DND-41 (cell line): Measurements from ENCODE around the gene HHIP.

Source experiments
- ATAC-seq: fragments of 200-7000 bp; cut with Tn5 transposase; 3 replicates; pipeline ENCODE4 v1.9.1; 2021; ENCODE audit warnings: low read depth; ENCODE audit not compliant: insufficient read depth
- DNase-seq: peaks from one replicate; pipeline ENCODE4 v3.0.0-alpha.2; 2020
- H2AFZ ChIP-seq: 2 replicates; pipeline ENCODE4 v1.6.0; 2012; ENCODE audit warnings: low read depth, low read length
- H3K27ac ChIP-seq: 2 replicates; pipeline ENCODE4 v1.5.1; 2012; ENCODE audit warnings: low read length, inconsistent platforms
- H3K27me3 ChIP-seq: fragments of 200-600 bp; sonication (generic); 2 replicates; pipeline ENCODE4 v1.6.0; 2012; ENCODE audit warnings: low read length, mild to moderate bottlenecking, inconsistent platforms; ENCODE audit not compliant: insufficient read depth, poor library complexity
- H3K36me3 ChIP-seq: 2 replicates; pipeline ENCODE4 v1.5.1; 2012; ENCODE audit warnings: low read length, inconsistent platforms; ENCODE audit not compliant: insufficient read depth
- H3K4me1 ChIP-seq: 2 replicates; pipeline ENCODE4 v1.5.1; 2012; ENCODE audit warnings: mild to moderate bottlenecking, low read length; ENCODE audit not compliant: insufficient read depth
- H3K4me2 ChIP-seq: 2 replicates; pipeline ENCODE4 v1.6.0; 2012; ENCODE audit warnings: mild to moderate bottlenecking, moderate library complexity, low read length, inconsistent platforms; ENCODE audit not compliant: insufficient read depth
- H3K4me3 ChIP-seq, 2 experiments: fragments of 200-600 bp in 1 of 2; shearing (Covaris generic) in 1 of 2; 2 replicates each; pipeline ENCODE4 v1.5.1; 2012 to 2016; ENCODE audit warnings: inconsistent platforms in 2 of 2, low read length in 2 of 2, mild to moderate bottlenecking in 2 of 2, low read depth in 1 of 2, moderate library complexity in 1 of 2
- H3K79me2 ChIP-seq: 2 replicates; pipeline ENCODE4 v1.6.0; 2012; ENCODE audit warnings: low read length, inconsistent platforms; ENCODE audit not compliant: insufficient read depth
- H3K9ac ChIP-seq: 2 replicates; pipeline ENCODE4 v1.6.0; 2012; ENCODE audit warnings: low read depth, mild to moderate bottlenecking, inconsistent platforms, low read length, moderate library complexity
- H3K9me3 ChIP-seq: 2 replicates; pipeline ENCODE4 v1.5.1; 2012; ENCODE audit warnings: low read length, moderate library complexity, mild to moderate bottlenecking, inconsistent platforms; ENCODE audit not compliant: insufficient read depth, severe bottlenecking
- H4K20me1 ChIP-seq: 2 replicates; pipeline ENCODE4 v1.6.0; 2012; ENCODE audit warnings: low read length; ENCODE audit not compliant: insufficient read depth
- EZH2 ChIP-seq: IDR thresholded peaks from 3 replicates; pipeline ENCODE4 v1.6.1; 2012; ENCODE audit warnings: borderline replicate concordance, low read depth, mild to moderate bottlenecking, moderate library complexity, low read length, inconsistent platforms; ENCODE audit not compliant: severe bottlenecking
- TF ChIP-seq, protein P1 (sequence below): IDR thresholded peaks from 2 replicates; pipeline ENCODE4 v1.5.1; 2012; ENCODE audit warnings: borderline replicate concordance, low read length, moderate library complexity, mild to moderate bottlenecking; ENCODE audit not compliant: poor library complexity, severe bottlenecking; ENCODE audit errors: extremely low read depth

HHIP gene

GRCh38 chr4:144688035-144688569 lies 42.1 kb downstream of the HHIP start:
- Histone ChIP-seq H3K4me2 (no peak overlapping the region), H3K36me3 (peaks cover 20% of the 10 kb centered on the region; the same call in 1 of the 2 replicates), H3K4me3 (no peak overlapping the region), H3K9me3 (no peaks in the 10 kb centered on the region), H3K27me3 (no peaks in the 10 kb centered on the region), H2AFZ (no peak overlapping the region), H3K4me1 (no peaks in the 10 kb centered on the region), H3K9ac (no peak overlapping the region), H3K79me2 (peaks cover 89% of the 10 kb centered on the region), H4K20me1 (peaks cover 3% of the 10 kb centered on the region; the same call in 1 of the 2 replicates), H3K27ac (no peak overlapping the region)
- DNase-seq: no peak
- TF ChIP-seq, protein P1, sequence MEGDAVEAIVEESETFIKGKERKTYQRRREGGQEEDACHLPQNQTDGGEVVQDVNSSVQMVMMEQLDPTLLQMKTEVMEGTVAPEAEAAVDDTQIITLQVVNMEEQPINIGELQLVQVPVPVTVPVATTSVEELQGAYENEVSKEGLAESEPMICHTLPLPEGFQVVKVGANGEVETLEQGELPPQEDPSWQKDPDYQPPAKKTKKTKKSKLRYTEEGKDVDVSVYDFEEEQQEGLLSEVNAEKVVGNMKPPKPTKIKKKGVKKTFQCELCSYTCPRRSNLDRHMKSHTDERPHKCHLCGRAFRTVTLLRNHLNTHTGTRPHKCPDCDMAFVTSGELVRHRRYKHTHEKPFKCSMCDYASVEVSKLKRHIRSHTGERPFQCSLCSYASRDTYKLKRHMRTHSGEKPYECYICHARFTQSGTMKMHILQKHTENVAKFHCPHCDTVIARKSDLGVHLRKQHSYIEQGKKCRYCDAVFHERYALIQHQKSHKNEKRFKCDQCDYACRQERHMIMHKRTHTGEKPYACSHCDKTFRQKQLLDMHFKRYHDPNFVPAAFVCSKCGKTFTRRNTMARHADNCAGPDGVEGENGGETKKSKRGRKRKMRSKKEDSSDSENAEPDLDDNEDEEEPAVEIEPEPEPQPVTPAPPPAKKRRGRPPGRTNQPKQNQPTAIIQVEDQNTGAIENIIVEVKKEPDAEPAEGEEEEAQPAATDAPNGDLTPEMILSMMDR: no peak
- no peak for TF ChIP-seq EZH2
- no peak for ATAC-seq

- H3K79me2 ChIP-seq: peaks cover 84% of the 10 kb centered on the region
- ATAC-seq: no peak
- H3K27ac ChIP-seq: no peak overlapping the region
- no peaks in the 10 kb centered on the region for H3K27me3 ChIP-seq
- H3K4me2 ChIP-seq: no peak overlapping the region
- H3K9me3 ChIP-seq: no peaks in the 10 kb centered on the region
- no peak for DNase-seq
- H3K4me3 ChIP-seq: no peak overlapping the region
- H3K4me1 ChIP-seq: no peaks in the 10 kb centered on the region
- H3K36me3 ChIP-seq: peaks cover 20% of the 10 kb centered on the region; the same call in 1 of the 2 replicates
- peaks cover 3% of the 10 kb centered on the region; the same call in 1 of the 2 replicates for H4K20me1 ChIP-seq
- no peak overlapping the region for H3K9ac ChIP-seq
- TF ChIP-seq, protein P1: no peak
- no peak for TF ChIP-seq EZH2
- no peak overlapping the region for H2AFZ ChIP-seq
These were observed 43.2 kb downstream of the HHIP start for GRCh38 chr4:144689125-144689524.

GRCh38 chr4:144695721-144696120 lies 49.8 kb downstream of the HHIP start:
- Histone ChIP-seq H4K20me1 (no peaks in the 10 kb centered on the region; the same call in 1 of the 2 replicates), H3K9ac (no peak overlapping the region), H2AFZ (no peak overlapping the region), H3K4me2 (no peak overlapping the region), H3K27me3 (no peaks in the 10 kb centered on the region), H3K27ac (no peak overlapping the region), H3K79me2 (peaks cover 51% of the 10 kb centered on the region), H3K36me3 (peaks cover 4% of the 10 kb centered on the region; the same call in 1 of the 2 replicates), H3K4me1 (no peaks in the 10 kb centered on the region), H3K4me3 (no peak overlapping the region), H3K9me3 (no peaks in the 10 kb centered on the region)
- ATAC-seq (no peak), DNase-seq (no peak)
- TF ChIP-seq, protein P1: no peak
- TF ChIP-seq EZH2: no peak
